Fibroblast of lung (primary cell): Measurements from ENCODE around the gene KCTD5.
"Not testable (repeated sequence)": the region's sequence is repeated elsewhere in the genome, so short reads cannot be mapped to it uniquely, and the experiment has no call there.

Source experiments
- CTCF ChIP-seq, 2 donors: IDR thresholded peaks in 1 of 2; conservative IDR thresholded peaks in 1 of 2; 1 replicate in 1 of 2; 2 replicates in 1 of 2; pipeline ENCODE4 v1.5.1; 2011 to 2012; ENCODE audit warnings: low read length in 2 of 2, control low read depth in 1 of 2, inconsistent platforms in 1 of 2, low read depth in 1 of 2, mild to moderate bottlenecking in 1 of 2
- EZH2 ChIP-seq: IDR thresholded peaks from 2 replicates; pipeline ENCODE4 v1.5.1; 2012; ENCODE audit warnings: low read length, control low read depth, mild to moderate bottlenecking; ENCODE audit errors: missing control alignments

- not testable (repeated sequence) for TF ChIP-seq CTCF (conservative IDR thresholded peaks at IDR 0.05 in 1 of 2, IDR thresholded peaks at IDR 0.05 in 1 of 2; ENCODE audit: low read depth in 1 of 2, low read length in 2 of 2); EZH2
Measured at GRCh38 chr16:2669587-2669986, 12.7 kb upstream of the KCTD5 start.
